GM12878 (cell line): ENCODE data around the gene NPR2. TPM values are rescaled to one million over a fixed set of nuclear protein-coding genes. Genes with fewer than 3 reads are reported as not detected.

Source experiments
- ATAC-seq: fragments of 200-7000 bp; cut with Tn5 transposase; 3 replicates; pipeline ENCODE4 v1.9.1; 2020; ENCODE audit warnings: mild to moderate bottlenecking, moderate library complexity
- BruUV-seq: library from RNA; stranded (reverse); fragments of 400-500 nt; replicated peaks from 2 replicates; lab custom pipeline; 2021; lab: Mats Ljungman, UMichigan
- CTCF ChIA-PET: fragments of 300-600 bp; sonication (Branson Sonifier 250); formaldehyde crosslinking; extraction: SDS; loops from one replicate; lab custom pipeline; 2021; ENCODE audit warnings: inconsistent platforms; lab: Yijun Ruan, JAX
- POLR2A ChIA-PET: fragments of 350-600 bp; formaldehyde crosslinking; extraction: SDS; loops from one replicate; lab custom pipeline; 2021; ENCODE audit warnings: inconsistent platforms; lab: Charles Lee
- RAD21 ChIA-PET: fragments of 300-600 bp; sonication (Branson Sonifier 250); formaldehyde crosslinking; loops from one replicate; lab custom pipeline; 2023; ENCODE audit warnings: antibody characterized with exemption; ENCODE audit not compliant: unreplicated experiment; lab: Charles Lee
- SMC1A ChIA-PET: fragments of 300-600 bp; sonication (Branson Sonifier 250); formaldehyde crosslinking; loops from one replicate; lab custom pipeline; 2023; ENCODE audit not compliant: unreplicated experiment, uncharacterized antibody; lab: Charles Lee
- DNase-seq: peaks from one replicate; pipeline ENCODE4 v3.0.0-alpha.2; 2011; ENCODE audit warnings: low read depth, low spot score
- FAIRE-seq: peaks from 3 replicates; lab custom pipeline; 2011; peaks lifted over from hg19 to GRCh38; lab: Jason Lieb, UNC
- H2AFZ ChIP-seq: 2 replicates; pipeline ENCODE4 v1.6.0; 2011; ENCODE audit warnings: low read depth, low read length, control low read depth; ENCODE audit not compliant: control insufficient read depth
- H3K27ac ChIP-seq: 2 replicates; pipeline ENCODE4 v1.5.1; 2011; ENCODE audit warnings: control low read depth; ENCODE audit not compliant: control insufficient read depth, insufficient read depth
- H3K27me3 ChIP-seq, 2 experiments: replicated peaks in 1 of 2; 2 replicates each; pipeline versions ENCODE4 v1.6.0 to v1.6.1; 2011; ENCODE audit warnings: low read length in 1 of 2; ENCODE audit not compliant: control insufficient read depth in 2 of 2, insufficient read depth in 2 of 2
- H3K36me3 ChIP-seq, 2 experiments: 2 replicates each; pipeline ENCODE4 v1.5.1; 2011; ENCODE audit warnings: low read length in 1 of 2; ENCODE audit not compliant: control insufficient read depth in 2 of 2, insufficient read depth in 2 of 2
- H3K4me1 ChIP-seq: 2 replicates; pipeline ENCODE4 v1.6.1; 2011; ENCODE audit warnings: mild to moderate bottlenecking, low read length, moderate library complexity, mixed read lengths; ENCODE audit not compliant: control insufficient read depth, insufficient read depth
- H3K4me2 ChIP-seq: 2 replicates; pipeline ENCODE4 v1.6.0; 2011; ENCODE audit warnings: control low read depth; ENCODE audit not compliant: control insufficient read depth, insufficient read depth
- H3K4me3 ChIP-seq: fragments of 200-600 bp; sonication (generic); 2 replicates; pipeline ENCODE4 v1.5.1; 2016
- H3K79me2 ChIP-seq: 2 replicates; pipeline ENCODE4 v1.6.0; 2011; ENCODE audit warnings: low read length; ENCODE audit not compliant: control insufficient read depth, insufficient read depth
- H3K9ac ChIP-seq: 2 replicates; pipeline ENCODE4 v1.8.0; 2011; ENCODE audit warnings: low read length, control low read depth, mixed read lengths; ENCODE audit not compliant: control insufficient read depth, insufficient read depth
- H3K9me3 ChIP-seq: replicated peaks from 3 replicates; pipeline ENCODE4 v1.5.1; 2011; ENCODE audit warnings: mild to moderate bottlenecking, low read length; ENCODE audit not compliant: control insufficient read depth, insufficient read depth
- H4K20me1 ChIP-seq: 2 replicates; pipeline ENCODE4 v1.6.0; 2011; ENCODE audit not compliant: control insufficient read depth, insufficient read depth
- CHD4 ChIP-seq: fragments of 200-600 bp; sonication (generic); IDR thresholded peaks from 2 replicates; pipeline ENCODE4 v1.6.1; 2016; ENCODE audit warnings: mild to moderate bottlenecking
- CREB1 ChIP-seq: IDR thresholded peaks from 2 replicates; pipeline ENCODE4 v1.6.1; 2012; ENCODE audit warnings: low read depth, mild to moderate bottlenecking, inconsistent platforms
- CTCF ChIP-seq, 3 experiments: IDR thresholded peaks in 2 of 3; conservative IDR thresholded peaks in 1 of 3; 2 replicates each; pipeline ENCODE4 v1.5.1; 2011; ENCODE audit warnings: low read depth in 3 of 3, low read length in 3 of 3, mild to moderate bottlenecking in 3 of 3, control low read depth in 2 of 3, moderate library complexity in 2 of 3, inconsistent platforms in 1 of 3, mixed read lengths in 1 of 3; ENCODE audit not compliant: control insufficient read depth in 2 of 3, insufficient read depth in 1 of 3; ENCODE audit errors: extremely low read depth in 1 of 3
- E2F4 ChIP-seq: IDR thresholded peaks from 2 replicates; pipeline ENCODE4 v1.6.1; 2012; ENCODE audit warnings: low read depth, low read length, improper control_type of control experiment
- EGR1 ChIP-seq, 2 experiments: IDR thresholded peaks; 1 replicate in 1 of 2; 2 replicates in 1 of 2; pipeline ENCODE4 v1.6.1; 2011 to 2012; ENCODE audit warnings: low read depth in 2 of 2, low read length in 2 of 2, borderline replicate concordance in 1 of 2, mild to moderate bottlenecking in 1 of 2, moderate library complexity in 1 of 2
- EP300 ChIP-seq, 2 experiments: fragments of 150-350 bp in 1 of 2; IDR thresholded peaks; 2 replicates each; pipeline ENCODE4 v1.6.1; 2011 to 2012; ENCODE audit warnings: low read depth in 2 of 2, low read length in 2 of 2, borderline replicate concordance in 1 of 2, improper control_type of control experiment in 1 of 2, inconsistent platforms in 1 of 2; ENCODE audit not compliant: control insufficient read depth in 1 of 2
- HDAC2 ChIP-seq: fragments of 200-600 bp; sonication (generic); IDR thresholded peaks from 2 replicates; pipeline ENCODE4 v1.6.1; 2017
- JUND ChIP-seq: IDR thresholded peaks from 2 replicates; pipeline ENCODE4 v1.6.1; 2012; ENCODE audit warnings: low read depth, mild to moderate bottlenecking, low read length, improper control_type of control experiment, moderate library complexity
- RB1 ChIP-seq: fragments of 450-650 bp; formaldehyde crosslinking; IDR thresholded peaks from 2 replicates; pipeline ENCODE4 v1.6.1; 2017; ENCODE audit warnings: mild to moderate bottlenecking, borderline replicate concordance
- RBBP5 ChIP-seq: fragments of 200-600 bp; sonication (generic); conservative IDR thresholded peaks from 2 replicates; pipeline ENCODE4 v1.6.1; 2016
- SPI1 ChIP-seq: IDR thresholded peaks from 2 replicates; pipeline ENCODE4 v1.6.1; 2011; ENCODE audit warnings: low read depth, mild to moderate bottlenecking, low read length, moderate library complexity, borderline replicate concordance; ENCODE audit not compliant: insufficient read depth
- TCF12 ChIP-seq: IDR thresholded peaks from 2 replicates; pipeline ENCODE4 v1.6.1; 2011; ENCODE audit warnings: low read depth, mild to moderate bottlenecking, low read length
- WRNIP1 ChIP-seq: IDR thresholded peaks from 2 replicates; pipeline ENCODE4 v1.6.1; 2011; ENCODE audit warnings: low read depth, low read length, improper control_type of control experiment, borderline replicate concordance
- ZBTB11 ChIP-seq: fragments of 450-650 bp; formaldehyde crosslinking; IDR thresholded peaks from 2 replicates; pipeline ENCODE4 v1.5.0; 2022; ENCODE audit warnings: mild to moderate bottlenecking, missing genetic modification characterization
- WGBS: methylation state at CpG from one replicate; pipeline ENCODE4 v1.1.6; 2016; ENCODE audit warnings: low lambda C conversion rate; ENCODE audit not compliant: insufficient replicate concordance, insufficient coverage; ENCODE audit errors: missing lambda C conversion rate; 5-methylcytosine and 5-hydroxymethylcytosine counted together
- in situ Hi-C: fragments of 300-500 bp; cut with MboI; formaldehyde crosslinking; loops from 9 replicates; pipeline ENCODE4 v1.14.3; 2018; ENCODE audit warnings: mixed read lengths
- intact Hi-C: fragments of 100-400 bp; cut with micrococcal nuclease; formaldehyde crosslinking; loops from one replicate; pipeline ENCODE4 v1.14.2; 2022; ENCODE audit not compliant: unreplicated experiment
- polyA plus RNA-seq, 11 experiments: library from polyadenylated mRNA; depleted of rRNA in 4 of 11; unstranded in 6 of 11; stranded (reverse) in 5 of 11; fragments of >200 nt; fragmentation: Nextera tagmentation in 4 of 11; fragmentation: Illumina TruSeq in 1 of 11; extraction: Ambion mirVana in 4 of 11; extraction: Trizol in 1 of 11; gene quantifications; 1 replicate in 1 of 11; 2 replicates in 10 of 11; pipeline versions ENCODE4 v1.2.1 to v1.2.3, GENCODE V29; 2011 to 2016; ENCODE audit warnings: inconsistent platforms in 2 of 11, missing spikeins in 2 of 11, low read depth in 1 of 11
- total RNA-seq, 4 experiments: library from RNA; depleted of rRNA in 3 of 4; stranded (reverse); fragments of >200 nt in 3 of 4; fragmentation: Illumina TruSeq in 1 of 4; extraction: Trizol in 1 of 4; gene quantifications; 2 replicates each; pipeline versions ENCODE4 v1.2.1 to v1.2.3, GENCODE V29; 2013 to 2021

NPR2 gene
- total and polyA plus RNA-seq, 10 of the 15 experiments (the other 5 are each of a cell fraction or from before 2014, with no cell fraction given) = 2.0 to 20.9 (median 6.8) TPM

GRCh38 chr9:35778496-35778895 lies 12.9 kb upstream of the NPR2 start:
- H4K20me1 ChIP-seq = no peaks in the 10 kb centered on the region
- no peak overlapping the region for H3K9ac ChIP-seq
- H3K36me3 ChIP-seq = no peaks in the 10 kb centered on the region
- WGBS = 88% methylated on average over 3 of the region's 3 CpGs
- CTCF ChIA-PET = interaction anchor here (0.8 to 1.8 kb wide), 9 partner anchors 10 to 129 kb away, joined by 3 to 10 read pairs (median 4); no protein-coding TSS in a partner anchor
- ATAC-seq (no peak), FAIRE-seq (no peak), DNase-seq (no peak)
- H3K27me3 ChIP-seq = no peaks in the 10 kb centered on the region
- intact Hi-C loops = no loop called here
- RAD21 ChIA-PET = interaction anchor here (1.5 to 1.6 kb wide), 2 partner anchors 10 to 48 kb away, joined by 4 to 5 read pairs; no protein-coding TSS in a partner anchor
- SMC1A ChIA-PET = interaction anchor here (0.7 to 2.4 kb wide), 7 partner anchors 10 to 45 kb away, joined by 3 to 8 read pairs (median 4); no protein-coding TSS in a partner anchor
- no peak overlapping the region for H2AFZ ChIP-seq
- H3K79me2 ChIP-seq = no peaks in the 10 kb centered on the region
- H3K4me3 ChIP-seq = no peak overlapping the region
- POLR2A ChIA-PET = interaction anchor here (1.4 kb wide), 2 partner anchors 22 to 120 kb away, joined by 3 read pairs; partner anchors contain the start of gene CCDC107
- in situ Hi-C loops = no loop called here
- H3K4me1 ChIP-seq = no peaks in the 10 kb centered on the region
- no peak overlapping the region for H3K27ac ChIP-seq
- no peak for TF ChIP-seq SPI1
- TF ChIP-seq WRNIP1 = no peak
- no peak for TF ChIP-seq CREB1
- no peak for TF ChIP-seq EGR1 (IDR thresholded peaks at IDR 0.05; ENCODE audit: borderline replicate concordance in 1 of 2, low read depth in 2 of 2, low read length in 2 of 2)
- TF ChIP-seq E2F4 = no peak
- no peak for TF ChIP-seq EP300 (IDR thresholded peaks at IDR 0.05; ENCODE audit: borderline replicate concordance in 1 of 2, control insufficient read depth in 1 of 2, low read depth in 2 of 2, low read length in 2 of 2)
- TF ChIP-seq HDAC2 = no peak
- TF ChIP-seq TCF12 = no peak
- TF ChIP-seq CHD4 = no peak
- no peak for TF ChIP-seq CTCF (IDR thresholded peaks at IDR 0.05 in 2 of 3, conservative IDR thresholded peaks at IDR 0.05 in 1 of 3; ENCODE audit: control insufficient read depth in 2 of 3, extremely low read depth in 1 of 3, insufficient read depth in 1 of 3, low read depth in 3 of 3, low read length in 3 of 3)
- no peak for TF ChIP-seq RBBP5
- no peak for TF ChIP-seq ZBTB11 (CRISPR knock-in tag)
- TF ChIP-seq JUND = no peak
- no peak for TF ChIP-seq RB1
- TF ChIP-seq, all 136 proteins: peak for 0
- no peak overlapping the region for H3K4me2 ChIP-seq
- no peaks in the 10 kb centered on the region for H3K9me3 ChIP-seq
- BruUV-seq = no TSS peak
